SK-N-SH treated with all-trans-retinoic acid at 6 μM for 48 hours (cell line): Measurements from ENCODE around the gene SEC24C.

Experiments used
- ATAC-seq: fragments of 200-7000 bp; cut with Tn5 transposase; 3 replicates; pipeline ENCODE4 v1.9.1; 2020; ENCODE audit warnings: mild to moderate bottlenecking, moderate library complexity
- ARNTL ChIP-seq: fragments of 450-650 bp; formaldehyde crosslinking; IDR thresholded peaks from 2 replicates; pipeline ENCODE4 v1.5.0; 2020; ENCODE audit warnings: low read depth, mild to moderate bottlenecking, moderate library complexity, borderline replicate concordance
- BACH2 ChIP-seq: fragments of 250-450 bp; sonication (Bioruptor Pico); IDR thresholded peaks from 2 replicates; pipeline ENCODE4 v1.9.0; 2021; ENCODE audit warnings: mild to moderate bottlenecking, borderline replicate concordance
- CSDC2 ChIP-seq: fragments of 250-450 bp; sonication (Bioruptor Pico); IDR thresholded peaks from 2 replicates; pipeline ENCODE4 v1.5.0; 2020; ENCODE audit warnings: mild to moderate bottlenecking, moderate library complexity
- ESRRG ChIP-seq: fragments of 250-450 bp; sonication (Bioruptor Pico); IDR thresholded peaks from 2 replicates; pipeline ENCODE4 v1.6.1; 2021; ENCODE audit warnings: mild to moderate bottlenecking
- ISL1 ChIP-seq: fragments of 250-450 bp; sonication (Bioruptor Pico); IDR thresholded peaks from 2 replicates; pipeline ENCODE4 v2.1.2; 2022; ENCODE audit warnings: mild to moderate bottlenecking, moderate library complexity
- PPARA ChIP-seq: fragments of 250-450 bp; sonication (Bioruptor Pico); IDR thresholded peaks from 2 replicates; pipeline ENCODE4 v1.5.0; 2020; ENCODE audit warnings: mild to moderate bottlenecking, borderline replicate concordance
- SNAI2 ChIP-seq: fragments of 250-450 bp; sonication (Bioruptor Pico); IDR thresholded peaks from 2 replicates; pipeline ENCODE4 v1.5.0; 2020; ENCODE audit warnings: mild to moderate bottlenecking, moderate library complexity
- TCF4 ChIP-seq: fragments of 250-450 bp; sonication (Bioruptor Pico); IDR thresholded peaks from 2 replicates; pipeline ENCODE4 v1.8.0; 2021; ENCODE audit warnings: mild to moderate bottlenecking, moderate library complexity, borderline replicate concordance
- ZC3H10 ChIP-seq: fragments of 250-450 bp; sonication (Bioruptor Pico); IDR thresholded peaks from 2 replicates; pipeline ENCODE4 v1.5.1; 2021; ENCODE audit warnings: mild to moderate bottlenecking, moderate library complexity
- ZFP3 ChIP-seq: fragments of 250-450 bp; sonication (Bioruptor Pico); IDR thresholded peaks from 2 replicates; pipeline ENCODE4 v1.5.0; 2020; ENCODE audit warnings: mild to moderate bottlenecking, moderate library complexity
- ZNF565 ChIP-seq: fragments of 450-650 bp; formaldehyde crosslinking; conservative IDR thresholded peaks from 2 replicates; pipeline ENCODE4 v1.5.0; 2020; ENCODE audit warnings: low read depth, mild to moderate bottlenecking, moderate library complexity
- ZNF70 ChIP-seq: fragments of 450-650 bp; formaldehyde crosslinking; IDR thresholded peaks from 2 replicates; pipeline ENCODE4 v1.5.0; 2020; ENCODE audit warnings: mild to moderate bottlenecking, moderate library complexity
- ZNF8 ChIP-seq: fragments of 450-650 bp; formaldehyde crosslinking; IDR thresholded peaks from 2 replicates; pipeline ENCODE4 v1.5.0; 2020; ENCODE audit warnings: mild to moderate bottlenecking, moderate library complexity
- TF ChIP-seq, protein P1 (sequence below): fragments of 250-450 bp; sonication (Bioruptor Pico); IDR thresholded peaks from 2 replicates; pipeline ENCODE4 v1.5.0; 2020; ENCODE audit warnings: mild to moderate bottlenecking, moderate library complexity
- TF ChIP-seq, protein P2 (sequence below): fragments of 250-450 bp; sonication (Bioruptor Pico); IDR thresholded peaks from 2 replicates; pipeline ENCODE4 v1.5.1; 2020; ENCODE audit warnings: low read depth, mild to moderate bottlenecking, moderate library complexity
- TF ChIP-seq, protein P3 (sequence below): fragments of 250-450 bp; sonication (Bioruptor Pico); IDR thresholded peaks from 2 replicates; pipeline ENCODE4 v1.5.1; 2021; ENCODE audit warnings: mild to moderate bottlenecking, moderate library complexity
- TF ChIP-seq, protein P4 (sequence below): fragments of 250-450 bp; sonication (Bioruptor Pico); IDR thresholded peaks from 2 replicates; pipeline ENCODE4 v1.8.0; 2021; ENCODE audit warnings: low read depth, mild to moderate bottlenecking, moderate library complexity, borderline replicate concordance
- TF ChIP-seq, protein P5 (sequence below): fragments of 250-450 bp; sonication (Bioruptor Pico); IDR thresholded peaks from 2 replicates; pipeline ENCODE4 v1.8.0; 2020; ENCODE audit warnings: mild to moderate bottlenecking, moderate library complexity, borderline replicate concordance

SEC24C gene

DNA sequence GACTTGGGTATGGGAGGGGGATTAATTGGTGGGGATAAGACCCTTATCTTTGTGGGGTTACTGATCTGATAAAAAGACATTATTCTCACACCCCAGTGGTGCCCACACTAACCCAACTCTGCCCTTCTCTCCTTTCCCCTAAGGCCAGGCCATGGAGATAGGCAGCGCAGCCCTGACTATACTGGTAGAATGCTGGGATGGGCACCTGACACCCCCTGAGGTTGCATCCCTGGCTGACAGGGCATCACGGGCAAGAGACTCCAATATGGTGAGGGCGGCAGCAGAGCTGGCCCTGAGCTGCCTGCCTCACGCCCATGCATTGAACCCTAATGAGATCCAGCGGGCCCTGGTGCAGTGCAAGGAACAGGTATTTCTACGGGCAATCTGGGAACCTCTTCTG lies 53.9 kb downstream of the SEC24C start:
- TF ChIP-seq ZNF565 (CRISPR knock-in tag) (no peak), ZNF8 (CRISPR knock-in tag) (no peak), ISL1 (no peak), PPARA (no peak), ARNTL (no peak), ZFP3 (CRISPR knock-in tag) (no peak), TCF4 (no peak), BACH2 (CRISPR knock-in tag) (no peak), ZC3H10 (CRISPR knock-in tag) (no peak), SNAI2 (CRISPR knock-in tag) (no peak), ESRRG (CRISPR knock-in tag) (no peak)
- TF ChIP-seq, protein P1, sequence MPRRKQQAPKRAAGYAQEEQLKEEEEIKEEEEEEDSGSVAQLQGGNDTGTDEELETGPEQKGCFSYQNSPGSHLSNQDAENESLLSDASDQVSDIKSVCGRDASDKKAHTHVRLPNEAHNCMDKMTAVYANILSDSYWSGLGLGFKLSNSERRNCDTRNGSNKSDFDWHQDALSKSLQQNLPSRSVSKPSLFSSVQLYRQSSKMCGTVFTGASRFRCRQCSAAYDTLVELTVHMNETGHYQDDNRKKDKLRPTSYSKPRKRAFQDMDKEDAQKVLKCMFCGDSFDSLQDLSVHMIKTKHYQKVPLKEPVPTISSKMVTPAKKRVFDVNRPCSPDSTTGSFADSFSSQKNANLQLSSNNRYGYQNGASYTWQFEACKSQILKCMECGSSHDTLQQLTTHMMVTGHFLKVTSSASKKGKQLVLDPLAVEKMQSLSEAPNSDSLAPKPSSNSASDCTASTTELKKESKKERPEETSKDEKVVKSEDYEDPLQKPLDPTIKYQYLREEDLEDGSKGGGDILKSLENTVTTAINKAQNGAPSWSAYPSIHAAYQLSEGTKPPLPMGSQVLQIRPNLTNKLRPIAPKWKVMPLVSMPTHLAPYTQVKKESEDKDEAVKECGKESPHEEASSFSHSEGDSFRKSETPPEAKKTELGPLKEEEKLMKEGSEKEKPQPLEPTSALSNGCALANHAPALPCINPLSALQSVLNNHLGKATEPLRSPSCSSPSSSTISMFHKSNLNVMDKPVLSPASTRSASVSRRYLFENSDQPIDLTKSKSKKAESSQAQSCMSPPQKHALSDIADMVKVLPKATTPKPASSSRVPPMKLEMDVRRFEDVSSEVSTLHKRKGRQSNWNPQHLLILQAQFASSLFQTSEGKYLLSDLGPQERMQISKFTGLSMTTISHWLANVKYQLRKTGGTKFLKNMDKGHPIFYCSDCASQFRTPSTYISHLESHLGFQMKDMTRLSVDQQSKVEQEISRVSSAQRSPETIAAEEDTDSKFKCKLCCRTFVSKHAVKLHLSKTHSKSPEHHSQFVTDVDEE, result no peak
- TF ChIP-seq, protein P2, sequence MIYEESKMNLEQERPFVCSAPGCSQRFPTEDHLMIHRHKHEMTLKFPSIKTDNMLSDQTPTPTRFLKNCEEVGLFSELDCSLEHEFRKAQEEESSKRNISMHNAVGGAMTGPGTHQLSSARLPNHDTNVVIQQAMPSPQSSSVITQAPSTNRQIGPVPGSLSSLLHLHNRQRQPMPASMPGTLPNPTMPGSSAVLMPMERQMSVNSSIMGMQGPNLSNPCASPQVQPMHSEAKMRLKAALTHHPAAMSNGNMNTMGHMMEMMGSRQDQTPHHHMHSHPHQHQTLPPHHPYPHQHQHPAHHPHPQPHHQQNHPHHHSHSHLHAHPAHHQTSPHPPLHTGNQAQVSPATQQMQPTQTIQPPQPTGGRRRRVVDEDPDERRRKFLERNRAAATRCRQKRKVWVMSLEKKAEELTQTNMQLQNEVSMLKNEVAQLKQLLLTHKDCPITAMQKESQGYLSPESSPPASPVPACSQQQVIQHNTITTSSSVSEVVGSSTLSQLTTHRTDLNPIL (CRISPR knock-in tag), result no peak
- TF ChIP-seq, protein P3, sequence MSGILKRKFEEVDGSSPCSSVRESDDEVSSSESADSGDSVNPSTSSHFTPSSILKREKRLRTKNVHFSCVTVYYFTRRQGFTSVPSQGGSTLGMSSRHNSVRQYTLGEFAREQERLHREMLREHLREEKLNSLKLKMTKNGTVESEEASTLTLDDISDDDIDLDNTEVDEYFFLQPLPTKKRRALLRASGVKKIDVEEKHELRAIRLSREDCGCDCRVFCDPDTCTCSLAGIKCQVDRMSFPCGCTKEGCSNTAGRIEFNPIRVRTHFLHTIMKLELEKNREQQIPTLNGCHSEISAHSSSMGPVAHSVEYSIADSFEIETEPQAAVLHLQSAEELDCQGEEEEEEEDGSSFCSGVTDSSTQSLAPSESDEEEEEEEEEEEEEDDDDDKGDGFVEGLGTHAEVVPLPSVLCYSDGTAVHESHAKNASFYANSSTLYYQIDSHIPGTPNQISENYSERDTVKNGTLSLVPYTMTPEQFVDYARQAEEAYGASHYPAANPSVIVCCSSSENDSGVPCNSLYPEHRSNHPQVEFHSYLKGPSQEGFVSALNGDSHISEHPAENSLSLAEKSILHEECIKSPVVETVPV (CRISPR knock-in tag), result no peak
- TF ChIP-seq, protein P4, sequence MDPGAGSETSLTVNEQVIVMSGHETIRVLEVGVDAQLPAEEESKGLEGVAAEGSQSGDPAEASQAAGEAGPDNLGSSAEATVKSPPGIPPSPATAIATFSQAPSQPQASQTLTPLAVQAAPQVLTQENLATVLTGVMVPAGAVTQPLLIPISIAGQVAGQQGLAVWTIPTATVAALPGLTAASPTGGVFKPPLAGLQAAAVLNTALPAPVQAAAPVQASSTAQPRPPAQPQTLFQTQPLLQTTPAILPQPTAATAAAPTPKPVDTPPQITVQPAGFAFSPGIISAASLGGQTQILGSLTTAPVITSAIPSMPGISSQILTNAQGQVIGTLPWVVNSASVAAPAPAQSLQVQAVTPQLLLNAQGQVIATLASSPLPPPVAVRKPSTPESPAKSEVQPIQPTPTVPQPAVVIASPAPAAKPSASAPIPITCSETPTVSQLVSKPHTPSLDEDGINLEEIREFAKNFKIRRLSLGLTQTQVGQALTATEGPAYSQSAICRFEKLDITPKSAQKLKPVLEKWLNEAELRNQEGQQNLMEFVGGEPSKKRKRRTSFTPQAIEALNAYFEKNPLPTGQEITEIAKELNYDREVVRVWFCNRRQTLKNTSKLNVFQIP (CRISPR knock-in tag), result no peak
- ATAC-seq, result no peak

DNA sequence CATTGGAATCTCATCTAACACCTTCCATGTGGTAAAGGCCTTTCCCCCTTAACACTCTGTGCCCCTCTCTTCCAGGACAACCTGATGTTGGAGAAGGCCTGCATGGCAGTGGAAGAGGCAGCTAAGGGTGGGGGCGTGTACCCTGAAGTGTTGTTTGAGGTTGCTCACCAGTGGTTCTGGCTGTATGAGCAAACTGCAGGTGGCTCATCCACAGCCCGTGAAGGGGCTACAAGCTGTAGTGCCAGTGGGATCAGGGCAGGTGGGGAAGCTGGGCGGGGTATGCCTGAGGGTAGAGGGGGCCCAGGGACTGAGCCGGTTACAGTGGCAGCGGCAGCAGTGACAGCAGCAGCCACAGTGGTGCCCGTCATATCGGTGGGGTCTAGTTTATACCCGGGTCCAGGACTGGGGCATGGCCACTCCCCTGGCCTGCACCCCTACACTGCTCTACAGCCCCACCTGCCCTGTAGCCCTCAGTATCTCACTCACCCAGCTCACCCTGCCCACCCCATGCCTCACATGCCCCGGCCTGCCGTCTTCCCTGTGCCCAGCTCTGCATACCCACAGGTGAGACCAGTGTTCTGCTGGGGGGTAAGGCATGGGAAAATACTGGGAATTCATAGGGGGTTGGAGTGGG lies 54.9 kb downstream of the SEC24C start:
- TF ChIP-seq ZNF565 (CRISPR knock-in tag), result no peak
- TF ChIP-seq ZC3H10 (CRISPR knock-in tag), result no peak
- TF ChIP-seq ZFP3 (CRISPR knock-in tag), result no peak
- TF ChIP-seq ISL1, result no peak
- TF ChIP-seq PPARA, result no peak
- TF ChIP-seq, protein P3 (CRISPR knock-in tag), result no peak
- TF ChIP-seq, protein P2 (CRISPR knock-in tag), result no peak
- TF ChIP-seq BACH2 (CRISPR knock-in tag), result no peak
- TF ChIP-seq, protein P4 (CRISPR knock-in tag), result no peak
- no peak for TF ChIP-seq ZNF70
- TF ChIP-seq CSDC2 (CRISPR knock-in tag), result no peak
- TF ChIP-seq, protein P5, sequence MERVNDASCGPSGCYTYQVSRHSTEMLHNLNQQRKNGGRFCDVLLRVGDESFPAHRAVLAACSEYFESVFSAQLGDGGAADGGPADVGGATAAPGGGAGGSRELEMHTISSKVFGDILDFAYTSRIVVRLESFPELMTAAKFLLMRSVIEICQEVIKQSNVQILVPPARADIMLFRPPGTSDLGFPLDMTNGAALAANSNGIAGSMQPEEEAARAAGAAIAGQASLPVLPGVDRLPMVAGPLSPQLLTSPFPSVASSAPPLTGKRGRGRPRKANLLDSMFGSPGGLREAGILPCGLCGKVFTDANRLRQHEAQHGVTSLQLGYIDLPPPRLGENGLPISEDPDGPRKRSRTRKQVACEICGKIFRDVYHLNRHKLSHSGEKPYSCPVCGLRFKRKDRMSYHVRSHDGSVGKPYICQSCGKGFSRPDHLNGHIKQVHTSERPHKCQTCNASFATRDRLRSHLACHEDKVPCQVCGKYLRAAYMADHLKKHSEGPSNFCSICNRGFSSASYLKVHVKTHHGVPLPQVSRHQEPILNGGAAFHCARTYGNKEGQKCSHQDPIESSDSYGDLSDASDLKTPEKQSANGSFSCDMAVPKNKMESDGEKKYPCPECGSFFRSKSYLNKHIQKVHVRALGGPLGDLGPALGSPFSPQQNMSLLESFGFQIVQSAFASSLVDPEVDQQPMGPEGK (CRISPR knock-in tag), result no peak
- TF ChIP-seq, all 23 proteins: peak for 0
- ATAC-seq, result peak; percentile 9
